GM19468 (cell line): Measurements from ENCODE around the gene IRF4.

ENCODE experiments used
- ATAC-seq: cut with Tn5 transposase; IDR thresholded peaks from one replicate; pipeline ENCODE4 v1.9.1; 2021; ENCODE audit warnings: mild to moderate bottlenecking, moderate library complexity, moderate number of reproducible peaks; ENCODE audit not compliant: unreplicated experiment; ENCODE audit errors: extremely low read depth

The IRF4 gene

DNA sequence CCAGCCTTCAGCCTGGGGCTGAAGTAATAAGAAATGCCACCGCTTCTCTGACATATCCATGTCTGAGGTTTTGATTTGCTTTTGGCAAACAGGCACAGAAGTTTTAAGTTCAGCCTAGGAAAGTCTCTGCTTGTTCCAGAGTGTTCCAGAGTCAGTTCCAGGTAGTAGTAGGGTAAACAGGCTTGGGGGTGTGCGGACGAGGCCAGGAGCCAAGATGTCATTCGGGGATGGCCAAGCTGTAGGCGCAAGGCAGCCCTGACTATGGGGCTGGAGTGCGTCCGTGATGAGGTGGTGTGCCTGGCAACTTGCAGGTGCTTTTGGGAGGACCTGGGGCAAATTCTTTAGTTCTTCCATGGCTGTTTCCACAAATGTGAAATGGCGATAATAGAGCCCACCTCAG, 60.3 kb downstream of the IRF4 start:
- ATAC-seq: no peak

DNA sequence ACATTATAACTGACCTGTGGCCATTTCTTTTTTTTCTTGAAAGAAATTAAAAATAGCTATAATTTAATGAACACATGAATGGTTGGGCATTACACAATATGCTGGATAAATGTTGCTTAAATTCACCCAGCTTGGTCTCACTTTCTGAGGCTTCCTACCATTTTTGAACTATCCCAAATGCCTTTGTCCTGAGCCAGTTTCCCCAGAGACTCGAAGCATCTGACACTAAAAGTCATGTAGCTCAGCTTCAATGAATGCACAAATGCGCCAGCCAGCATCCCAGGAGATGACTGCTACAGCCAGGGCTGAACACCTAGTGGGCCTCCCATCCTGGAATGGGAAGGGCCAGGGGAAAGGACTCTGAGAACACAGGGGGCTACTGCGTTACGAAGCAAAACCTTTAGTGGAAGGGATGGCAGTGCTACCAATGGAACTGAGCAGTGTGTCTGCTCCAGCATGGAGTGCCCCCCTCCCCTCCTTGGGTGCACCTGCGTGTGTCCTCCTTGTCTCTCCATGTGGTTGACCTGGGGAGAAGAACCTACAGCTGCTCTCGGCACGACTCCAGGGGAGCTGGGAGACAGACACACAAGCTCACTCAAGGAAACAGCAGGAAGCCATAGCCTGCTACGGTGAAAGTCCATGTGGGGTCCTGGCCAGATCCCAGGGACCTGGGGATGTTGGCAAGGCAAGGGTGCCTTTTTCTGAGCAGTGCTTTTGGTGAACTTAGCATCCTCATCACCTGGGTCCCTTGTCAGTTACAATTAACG, 60.9 kb downstream of the IRF4 start:
- no peak for ATAC-seq

DNA sequence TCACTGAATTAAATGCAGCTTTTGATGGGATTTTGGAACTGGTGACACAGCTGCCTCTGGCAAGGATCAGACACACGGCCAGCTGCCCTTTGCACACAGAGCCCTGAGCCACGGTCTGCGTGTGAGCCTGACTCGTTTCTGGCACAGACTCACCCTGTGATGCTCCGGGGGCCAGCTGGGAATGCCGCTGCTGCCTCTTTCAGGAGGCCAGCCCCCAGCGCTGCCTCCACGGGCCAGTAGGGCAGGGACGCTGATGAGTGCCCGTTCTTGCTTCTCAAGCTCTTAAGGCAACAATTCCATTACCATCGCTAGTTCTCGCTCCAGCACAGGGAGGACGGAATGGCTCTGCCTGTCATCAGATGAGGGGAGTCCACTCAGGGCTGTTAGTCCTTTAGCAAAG, 61.6 kb downstream of the IRF4 start:
- ATAC-seq: no peak

DNA sequence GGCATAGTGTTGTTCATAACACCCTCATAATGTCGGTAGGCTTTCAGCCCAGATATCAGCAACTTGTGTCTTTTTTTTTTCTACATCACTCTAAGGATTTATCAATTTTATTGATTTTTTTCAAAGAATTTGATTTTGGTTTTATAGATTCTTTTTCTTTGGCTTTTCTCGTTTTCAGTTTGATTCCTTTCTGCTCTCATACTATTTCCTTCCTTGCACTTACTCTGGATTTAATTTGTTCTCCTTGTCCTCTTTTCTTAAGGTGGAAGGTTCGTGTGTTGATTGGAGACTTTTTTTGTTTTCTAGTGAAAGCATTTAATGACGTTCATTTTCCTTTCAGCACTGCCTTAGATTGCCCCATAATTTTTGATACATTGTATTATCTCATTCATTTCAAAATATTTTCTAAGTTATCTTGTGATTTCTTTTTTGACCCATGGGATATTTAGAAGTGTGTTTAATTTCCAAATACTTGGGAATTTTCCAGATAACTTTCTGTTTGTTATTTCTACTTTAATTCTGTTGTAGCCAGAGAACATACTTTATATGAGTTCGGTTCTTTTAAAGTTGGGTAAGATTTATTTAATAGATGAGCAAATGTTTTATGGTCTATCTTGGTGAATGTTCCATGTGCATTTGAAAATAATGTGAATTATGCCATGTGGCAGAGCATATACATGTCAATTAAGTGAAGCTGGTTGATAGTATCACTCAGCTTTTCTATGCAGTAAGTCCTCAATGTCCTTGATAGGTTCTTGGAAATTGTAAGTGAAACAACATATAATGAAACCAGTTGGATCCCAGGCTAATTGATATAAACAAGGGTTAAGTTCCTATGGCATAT, 62.8 kb downstream of the IRF4 start:
- ATAC-seq: no peak

DNA sequence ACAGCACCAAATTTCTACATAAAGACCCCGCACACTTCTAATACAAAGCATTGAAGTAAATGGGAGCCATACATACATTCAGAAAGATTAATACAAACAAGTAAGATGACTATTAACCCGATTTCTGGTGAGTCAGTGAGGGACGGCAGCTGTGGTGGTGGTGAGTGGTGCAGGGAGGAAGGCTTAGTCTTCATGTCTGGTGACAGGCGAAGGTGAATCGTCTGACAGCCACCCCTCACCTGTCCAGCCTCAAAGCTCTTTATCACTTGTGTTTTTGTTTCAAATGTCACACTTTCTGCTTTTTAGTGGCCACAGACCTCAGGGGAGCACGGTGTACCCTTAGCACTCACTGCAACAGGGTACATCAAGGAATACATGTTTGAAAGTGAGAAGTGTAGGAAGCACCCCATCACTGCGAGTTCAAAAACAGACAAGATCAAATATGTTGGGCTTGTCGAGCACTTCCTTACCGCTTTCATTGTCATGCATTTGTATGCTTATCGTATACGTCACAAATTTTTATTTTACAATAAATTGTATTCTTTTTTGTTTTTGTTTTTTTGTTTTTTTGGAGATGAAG, 63.5 kb downstream of the IRF4 start:
- ATAC-seq: no peak

DNA sequence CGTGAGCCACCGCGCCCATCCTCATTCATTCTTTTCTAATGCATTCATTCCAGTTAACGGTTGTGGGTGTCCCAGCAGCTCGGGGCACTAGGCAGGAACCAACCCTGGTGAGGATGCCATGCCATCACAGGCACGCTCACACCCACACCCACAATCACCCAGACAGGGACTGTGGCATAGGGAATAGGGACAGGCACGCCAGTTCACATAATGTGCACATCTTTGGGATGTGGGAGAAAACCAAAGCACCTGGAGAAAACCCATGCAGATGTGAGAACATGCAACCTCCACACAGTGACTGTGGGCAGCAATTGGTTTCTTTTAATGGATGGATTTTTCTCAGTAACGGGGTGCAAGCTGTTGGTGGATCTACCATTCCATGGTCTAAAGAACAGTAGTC, 64.3 kb downstream of the IRF4 start:
- no peak for ATAC-seq

DNA sequence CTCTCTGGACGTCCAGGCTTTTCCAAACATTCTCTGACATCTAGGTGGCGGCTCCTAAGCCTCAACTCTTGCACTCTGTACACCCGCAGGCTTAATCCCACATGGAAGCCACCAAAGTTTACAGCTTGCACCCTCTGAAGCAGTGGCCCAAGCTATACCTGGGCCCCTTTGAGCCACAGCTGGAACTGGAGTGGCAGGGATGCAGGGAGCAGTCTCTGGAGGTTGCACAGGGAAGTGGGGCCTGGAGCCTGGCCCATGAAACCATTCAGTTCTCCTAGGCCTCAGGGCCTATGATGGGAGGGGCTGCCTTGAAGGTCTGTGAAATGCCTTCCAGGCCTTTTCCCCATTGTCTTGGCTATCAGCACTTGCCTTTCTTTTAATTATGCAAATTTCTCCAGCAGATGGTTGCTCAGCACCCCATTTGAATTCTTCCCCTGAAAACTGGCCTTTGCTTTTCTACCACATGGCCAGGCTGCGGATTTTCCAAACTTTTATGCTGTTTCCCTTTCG, 64.9 kb downstream of the IRF4 start:
- no peak for ATAC-seq

DNA sequence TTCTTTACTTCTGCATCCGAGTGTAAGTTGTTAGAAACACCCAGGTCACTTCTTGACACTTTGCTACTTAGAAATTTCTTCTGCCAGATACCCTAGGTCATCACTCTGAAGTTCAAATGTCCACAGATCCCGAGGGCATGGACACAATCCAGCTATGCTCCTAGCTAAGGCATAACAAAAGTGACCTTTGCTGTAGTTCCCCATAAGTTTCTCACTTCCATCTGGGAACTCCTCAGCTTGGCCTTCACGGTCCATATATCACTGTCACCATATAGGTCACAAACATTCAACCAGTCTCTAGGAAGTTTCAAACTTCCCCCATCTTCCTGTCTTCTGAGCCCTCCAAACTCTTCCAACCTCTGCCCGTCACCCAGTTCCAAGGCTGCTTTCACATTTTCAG, 65.3 kb downstream of the IRF4 start:
- ATAC-seq: no peak
